Endometrium (tissue), 2 donors: ENCODE measurements around the gene MARS1.

Experiments used
- FAIRE-seq: peaks from 2 replicates; lab custom pipeline; 2012; peaks lifted over from hg19 to GRCh38; lab: Jason Lieb, UNC
- donor health status: control.
- donor health status: control.

The MARS1 gene

DNA sequence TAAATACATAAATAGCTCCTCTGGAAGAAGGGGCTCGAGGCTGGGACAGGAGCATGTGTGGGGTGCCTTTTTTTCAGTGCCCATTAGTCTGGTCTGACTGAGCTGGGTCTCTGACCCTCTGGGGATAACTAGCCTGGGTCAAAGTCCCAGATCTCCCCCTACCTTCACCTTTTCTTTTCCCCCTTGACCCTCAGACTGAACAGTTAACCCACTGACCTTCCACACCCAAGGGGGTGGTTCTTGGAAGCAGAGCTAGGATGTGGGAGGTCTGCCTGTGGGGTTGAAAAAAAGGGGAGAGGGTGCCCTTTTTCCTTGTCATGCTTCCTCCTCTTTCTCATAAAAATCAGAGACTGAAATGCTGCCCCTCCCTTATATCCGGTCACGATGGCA lies 29.2 kb upstream of the MARS1 start:
- FAIRE-seq: no peak

DNA sequence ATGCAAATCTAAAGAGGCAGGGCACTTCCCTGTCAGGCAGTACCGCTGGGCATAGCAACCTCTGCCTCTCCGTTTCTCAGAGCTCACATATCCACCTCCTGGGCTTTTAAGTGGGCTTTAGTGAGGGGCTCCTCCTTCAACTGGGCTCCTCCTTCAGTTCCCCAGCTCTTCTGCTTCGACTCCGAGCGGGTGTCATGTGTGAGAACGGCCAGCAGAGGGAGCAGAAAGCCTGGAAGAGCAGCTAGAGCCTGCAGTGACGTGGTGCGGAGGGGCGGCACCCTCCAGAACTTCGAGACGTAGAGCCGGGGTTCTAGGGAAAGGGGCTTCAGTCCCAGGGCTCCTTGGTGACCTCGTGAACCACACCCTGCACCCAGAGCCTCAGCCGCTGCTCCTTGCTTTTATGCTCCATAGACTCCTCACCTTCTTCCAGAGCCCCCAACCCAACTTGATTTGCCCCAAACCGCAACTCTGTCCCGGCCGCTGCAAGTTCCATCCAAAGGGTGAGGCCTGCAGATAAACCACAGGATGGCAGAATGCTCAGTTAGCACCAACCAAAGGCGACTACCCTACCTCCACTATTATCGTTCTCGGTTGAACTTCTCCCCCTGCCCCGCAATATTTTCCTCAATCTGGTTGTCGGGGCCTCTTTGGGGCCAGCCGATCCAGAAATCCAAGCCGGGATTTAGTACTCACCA lies 28.7 kb upstream of the MARS1 start:
- FAIRE-seq: no peak

DNA sequence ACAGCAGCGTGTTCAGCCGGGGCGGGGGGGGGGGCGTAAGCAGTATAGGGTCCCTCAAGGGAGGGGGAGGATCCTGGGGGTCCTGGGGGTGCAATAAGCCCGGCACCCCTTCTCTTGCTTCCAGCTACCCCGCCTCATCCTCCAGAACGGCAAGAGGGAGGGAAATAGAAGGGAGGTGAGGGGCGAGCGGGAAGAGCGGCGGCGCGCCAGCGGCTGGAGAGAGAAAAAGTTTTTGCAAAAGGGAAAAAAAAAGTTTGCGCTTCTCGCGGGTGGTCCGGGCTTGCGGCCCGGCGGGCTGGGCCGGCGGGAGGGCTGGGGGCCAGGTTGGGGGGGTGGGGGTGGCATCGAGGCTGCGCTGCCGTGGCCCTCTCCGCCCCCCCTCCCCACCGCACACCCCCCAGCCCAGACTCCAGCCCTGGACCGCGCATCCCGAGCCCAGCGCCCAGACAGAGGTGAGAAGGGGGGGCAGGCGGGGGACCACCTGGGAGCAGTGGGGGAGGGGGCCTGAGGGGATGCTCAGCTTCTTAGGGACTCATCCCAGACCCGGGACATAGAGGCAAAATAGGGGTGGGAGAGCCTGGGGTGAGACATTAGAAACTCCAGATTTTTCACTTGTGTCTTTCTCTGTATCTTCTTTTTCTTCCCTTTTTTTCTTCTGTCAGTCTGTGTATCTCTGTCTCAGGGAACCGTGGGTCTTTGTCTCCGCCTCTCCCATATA lies 28.0 kb upstream of the MARS1 start, which contains the start of gene GLI1:
Gene GLI1 (plus strand): TSS at position 36 of the 718 bp plus-strand sequence. CDS start 3,907 bp downstream, outside the sequence.
- no peak for FAIRE-seq

DNA sequence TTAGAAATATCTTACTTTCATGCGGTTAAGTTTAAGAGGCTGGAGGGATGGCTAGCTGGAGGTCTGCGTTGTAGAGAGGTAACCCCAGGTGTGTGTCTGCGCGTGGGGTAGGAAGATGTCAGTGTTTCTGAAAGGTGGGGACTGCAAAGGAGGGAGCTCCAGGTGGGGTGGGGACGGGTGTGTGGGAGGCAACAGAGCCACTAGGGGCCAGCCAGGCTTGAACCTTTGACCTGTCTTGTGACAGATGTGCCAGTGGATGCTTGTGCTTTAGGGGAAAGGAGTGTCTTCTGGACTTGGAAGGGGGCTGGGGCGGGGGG lies 27.4 kb upstream of the MARS1 start:
- FAIRE-seq: no peak

DNA sequence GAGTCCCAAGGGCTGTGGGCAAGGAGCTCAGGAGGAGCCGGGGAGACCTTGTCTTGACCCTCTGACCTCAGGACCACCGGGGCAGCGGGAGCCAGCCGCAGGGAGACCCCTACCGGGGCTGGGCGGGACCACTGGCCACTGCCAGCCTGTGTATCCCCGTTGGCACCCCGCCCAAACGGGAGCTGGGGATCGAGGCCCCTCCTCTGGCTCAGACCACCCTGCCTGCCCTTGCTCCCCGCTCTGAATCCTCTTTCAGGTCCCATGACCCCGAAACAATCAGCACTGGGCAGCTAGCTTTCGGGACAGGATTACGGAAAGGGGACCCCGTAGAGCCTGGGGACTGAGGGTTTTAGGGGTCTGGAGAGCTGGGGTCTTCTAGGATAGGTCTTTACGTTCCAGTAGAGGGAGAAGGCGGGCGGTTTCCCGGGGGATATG lies 27.0 kb upstream of the MARS1 start:
- no peak for FAIRE-seq

DNA sequence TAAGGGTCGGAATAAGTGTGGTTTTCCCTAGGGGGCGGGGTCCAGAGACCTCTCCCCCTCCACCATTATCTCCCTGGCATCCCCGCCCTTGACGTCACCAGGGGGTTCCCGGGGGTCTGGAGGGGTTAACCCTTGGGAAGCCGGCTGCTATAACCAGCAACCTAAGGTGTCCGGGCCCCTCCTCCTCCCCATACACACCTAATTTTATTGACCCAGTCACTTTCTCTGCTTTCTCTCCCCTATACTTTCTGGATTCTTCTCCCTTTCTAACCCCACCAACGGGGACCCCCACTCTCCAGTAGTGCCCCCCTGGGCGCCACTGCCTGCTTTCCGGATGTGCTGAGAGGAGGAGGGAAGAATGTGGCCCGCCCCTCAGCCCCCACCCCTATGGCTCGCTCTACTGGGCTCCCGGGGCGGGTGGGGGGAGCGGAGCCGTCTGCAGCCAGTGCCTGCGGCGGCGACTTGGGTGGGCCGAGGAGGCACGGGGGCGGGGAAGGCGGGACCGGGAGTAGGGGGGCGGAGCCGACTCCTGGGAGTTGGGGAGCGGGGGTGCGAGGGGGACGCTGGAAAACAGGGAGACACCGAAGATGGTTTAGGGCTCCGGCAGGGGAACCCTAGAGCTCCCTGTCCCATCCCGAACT lies 26.5 kb upstream of the MARS1 start:
- no peak for FAIRE-seq

DNA sequence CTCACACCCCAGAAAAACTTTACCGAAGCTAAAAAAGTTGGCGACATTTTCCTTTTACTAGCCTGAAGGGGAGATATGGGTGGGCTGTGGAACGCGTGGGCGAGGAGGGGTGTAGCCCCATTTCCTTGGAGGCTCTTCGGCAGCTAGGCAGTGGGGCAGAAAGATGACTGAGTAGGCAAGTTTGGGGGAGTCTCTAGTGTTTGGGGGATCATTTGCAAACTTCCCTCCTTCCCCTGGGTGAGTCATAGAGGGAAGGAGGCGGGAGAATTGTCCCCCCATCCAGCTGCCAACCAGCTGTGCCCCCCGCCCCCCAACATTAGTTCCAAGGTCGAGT lies 26.0 kb upstream of the MARS1 start:
- FAIRE-seq: no peak

DNA sequence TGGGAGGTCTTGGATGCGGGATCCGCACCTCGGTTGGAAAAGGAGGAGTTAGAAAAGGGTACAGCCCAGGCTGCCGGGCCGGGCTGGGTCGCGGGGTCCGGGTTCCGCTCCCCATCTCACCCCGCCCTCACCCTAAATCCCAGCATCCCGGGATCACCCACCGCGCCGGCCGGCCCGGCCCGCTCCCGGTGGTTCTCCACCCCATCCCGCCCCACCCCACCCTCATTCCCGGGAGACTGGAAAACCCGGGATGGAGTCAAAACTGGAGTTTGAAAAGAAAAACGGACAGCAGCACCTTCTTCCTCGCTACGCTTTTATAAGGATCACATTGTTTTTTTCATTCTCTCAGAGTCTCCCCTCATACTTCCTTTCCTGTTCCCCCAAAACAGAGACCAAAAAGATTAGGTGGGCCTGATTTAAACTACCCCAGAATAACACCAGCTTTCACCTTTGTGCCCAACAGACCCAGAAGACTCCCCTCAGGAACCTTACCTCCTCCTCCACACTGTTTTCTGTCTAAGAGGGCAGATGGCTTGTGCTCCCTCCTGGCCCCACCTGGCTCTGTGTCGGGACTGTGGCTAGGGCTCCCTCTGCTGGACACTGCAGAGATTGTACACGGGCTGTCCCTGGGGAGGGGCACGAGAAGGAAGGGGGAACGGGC lies 25.5 kb upstream of the MARS1 start:
- FAIRE-seq: no peak

DNA sequence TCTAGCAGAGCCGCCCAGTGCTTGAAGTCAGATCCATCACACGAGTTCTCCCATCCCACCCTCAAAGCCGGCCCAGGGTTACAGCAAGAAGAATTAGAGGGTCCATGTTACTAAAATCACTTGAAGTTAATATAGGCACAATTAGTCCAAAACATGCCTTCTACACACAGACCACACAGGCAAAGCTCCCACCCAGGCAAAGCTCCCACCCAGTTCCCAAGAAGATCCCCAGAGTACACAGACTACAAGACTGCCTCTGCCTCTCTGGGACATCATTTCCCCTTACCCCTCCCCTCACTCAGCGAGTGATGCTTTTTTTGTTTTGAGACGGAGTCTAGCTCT lies 25.0 kb upstream of the MARS1 start:
- FAIRE-seq: no peak

DNA sequence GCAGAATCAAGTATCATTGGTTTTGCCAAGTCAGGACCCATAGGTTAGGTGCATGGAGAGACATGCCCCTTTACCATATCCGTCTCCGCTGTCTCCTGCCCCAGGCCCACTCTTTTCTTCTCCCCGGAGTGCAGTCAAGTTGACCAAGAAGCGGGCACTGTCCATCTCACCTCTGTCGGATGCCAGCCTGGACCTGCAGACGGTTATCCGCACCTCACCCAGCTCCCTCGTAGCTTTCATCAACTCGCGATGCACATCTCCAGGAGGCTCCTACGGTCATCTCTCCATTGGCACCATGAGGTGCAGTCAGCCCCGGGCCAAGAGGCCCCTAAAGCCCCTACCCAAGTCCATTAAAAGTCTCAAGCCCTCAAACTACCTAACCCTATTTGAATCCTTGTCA lies 23.3 kb upstream of the MARS1 start:
- no peak for FAIRE-seq

DNA sequence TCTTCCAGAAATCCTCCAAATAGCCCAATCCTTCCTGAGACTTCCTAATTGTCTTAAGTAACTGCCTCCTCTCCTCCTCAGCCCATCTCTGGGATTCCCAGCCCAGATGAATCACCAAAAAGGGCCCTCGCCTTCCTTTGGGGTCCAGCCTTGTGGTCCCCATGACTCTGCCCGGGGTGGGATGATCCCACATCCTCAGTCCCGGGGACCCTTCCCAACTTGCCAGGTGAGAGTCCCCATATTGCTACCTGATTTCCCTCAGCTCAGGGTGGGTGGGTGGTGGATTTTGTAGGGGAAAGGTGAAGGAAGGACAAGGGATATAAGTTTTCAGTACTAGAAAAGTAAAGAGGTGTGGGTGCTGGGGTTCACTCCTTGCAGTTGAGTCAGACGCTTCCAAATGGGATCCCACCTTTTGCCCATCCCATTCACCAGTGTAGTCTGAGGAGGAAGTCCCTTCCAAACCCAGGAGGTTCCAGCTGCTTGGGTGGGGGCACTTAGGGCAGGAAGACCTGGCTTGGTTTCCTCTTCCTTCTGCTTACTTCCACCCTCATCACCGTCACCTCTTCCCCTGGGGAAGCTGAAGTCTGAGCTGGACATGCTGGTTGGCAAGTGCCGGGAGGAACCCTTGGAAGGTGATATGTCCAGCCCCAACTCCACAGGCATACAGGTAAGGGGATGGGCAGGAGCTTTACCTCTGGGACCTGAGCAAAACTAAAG lies 22.7 kb upstream of the MARS1 start:
- FAIRE-seq: no peak

DNA sequence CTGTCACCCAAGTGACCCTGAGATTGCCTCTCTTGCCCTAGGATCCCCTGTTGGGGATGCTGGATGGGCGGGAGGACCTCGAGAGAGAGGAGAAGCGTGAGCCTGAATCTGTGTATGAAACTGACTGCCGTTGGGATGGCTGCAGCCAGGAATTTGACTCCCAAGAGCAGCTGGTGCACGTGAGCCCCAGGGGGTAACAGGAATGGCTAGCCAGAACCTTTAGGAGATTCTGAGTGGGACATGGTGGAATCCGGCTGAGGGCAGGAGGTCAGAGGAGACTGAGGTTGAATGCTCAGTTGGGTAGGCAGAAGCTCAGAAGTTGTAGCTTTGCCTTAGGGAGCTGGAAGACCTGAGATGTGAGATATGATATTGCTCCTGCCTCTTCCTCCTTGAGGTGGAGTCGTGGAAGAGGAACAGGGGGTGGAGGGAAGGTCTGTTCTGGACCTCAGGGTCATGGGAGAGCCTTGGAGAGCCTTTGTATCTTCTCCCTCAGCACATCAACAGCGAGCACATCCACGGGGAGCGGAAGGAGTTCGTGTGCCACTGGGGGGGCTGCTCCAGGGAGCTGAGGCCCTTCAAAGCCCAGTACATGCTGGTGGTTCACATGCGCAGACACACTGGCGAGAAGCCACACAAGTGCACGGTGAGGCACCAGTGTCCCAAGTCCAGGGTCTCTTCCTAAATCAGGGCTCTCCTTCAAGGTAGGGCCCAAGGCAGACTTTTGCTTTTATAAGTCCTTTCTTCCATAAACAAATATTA lies 21.9 kb upstream of the MARS1 start:
- no peak for FAIRE-seq

DNA sequence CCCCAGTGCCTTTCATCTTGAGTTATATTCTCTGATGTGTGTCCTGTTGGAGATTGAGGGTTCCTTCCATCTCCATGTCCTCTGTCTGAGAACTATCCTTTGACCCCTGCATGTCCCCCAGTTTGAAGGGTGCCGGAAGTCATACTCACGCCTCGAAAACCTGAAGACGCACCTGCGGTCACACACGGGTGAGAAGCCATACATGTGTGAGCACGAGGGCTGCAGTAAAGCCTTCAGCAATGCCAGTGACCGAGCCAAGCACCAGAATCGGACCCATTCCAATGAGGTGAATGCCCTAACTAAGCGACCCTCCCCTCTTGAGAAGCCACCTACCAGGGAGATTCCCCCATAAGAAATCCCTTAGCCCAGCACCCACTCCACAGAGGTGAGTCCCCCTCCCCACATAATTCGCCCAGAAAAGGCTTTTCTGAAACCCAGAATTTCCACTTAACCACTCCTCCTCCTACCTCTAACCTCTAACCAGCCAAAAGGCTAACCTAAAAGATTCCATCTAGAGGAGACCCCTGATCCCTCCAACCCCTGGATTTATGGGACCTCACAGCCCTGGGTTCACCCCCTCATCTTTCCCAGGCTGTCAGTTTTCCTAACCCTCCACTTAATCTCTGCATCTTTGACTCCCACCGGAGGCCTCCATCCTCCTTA lies 20.5 kb upstream of the MARS1 start:
- no peak for FAIRE-seq

DNA sequence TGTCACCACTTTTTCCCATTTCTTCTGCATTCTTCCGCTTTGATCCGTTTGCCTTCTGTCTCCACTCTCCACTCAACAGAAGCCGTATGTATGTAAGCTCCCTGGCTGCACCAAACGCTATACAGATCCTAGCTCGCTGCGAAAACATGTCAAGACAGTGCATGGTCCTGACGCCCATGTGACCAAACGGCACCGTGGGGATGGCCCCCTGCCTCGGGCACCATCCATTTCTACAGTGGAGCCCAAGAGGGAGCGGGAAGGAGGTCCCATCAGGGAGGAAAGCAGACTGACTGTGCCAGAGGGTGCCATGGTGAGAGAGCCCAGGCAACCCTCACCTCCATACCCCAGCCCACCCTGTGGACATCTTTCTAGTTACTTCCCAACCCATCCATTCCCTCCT lies 20.0 kb upstream of the MARS1 start:
- no peak for FAIRE-seq

DNA sequence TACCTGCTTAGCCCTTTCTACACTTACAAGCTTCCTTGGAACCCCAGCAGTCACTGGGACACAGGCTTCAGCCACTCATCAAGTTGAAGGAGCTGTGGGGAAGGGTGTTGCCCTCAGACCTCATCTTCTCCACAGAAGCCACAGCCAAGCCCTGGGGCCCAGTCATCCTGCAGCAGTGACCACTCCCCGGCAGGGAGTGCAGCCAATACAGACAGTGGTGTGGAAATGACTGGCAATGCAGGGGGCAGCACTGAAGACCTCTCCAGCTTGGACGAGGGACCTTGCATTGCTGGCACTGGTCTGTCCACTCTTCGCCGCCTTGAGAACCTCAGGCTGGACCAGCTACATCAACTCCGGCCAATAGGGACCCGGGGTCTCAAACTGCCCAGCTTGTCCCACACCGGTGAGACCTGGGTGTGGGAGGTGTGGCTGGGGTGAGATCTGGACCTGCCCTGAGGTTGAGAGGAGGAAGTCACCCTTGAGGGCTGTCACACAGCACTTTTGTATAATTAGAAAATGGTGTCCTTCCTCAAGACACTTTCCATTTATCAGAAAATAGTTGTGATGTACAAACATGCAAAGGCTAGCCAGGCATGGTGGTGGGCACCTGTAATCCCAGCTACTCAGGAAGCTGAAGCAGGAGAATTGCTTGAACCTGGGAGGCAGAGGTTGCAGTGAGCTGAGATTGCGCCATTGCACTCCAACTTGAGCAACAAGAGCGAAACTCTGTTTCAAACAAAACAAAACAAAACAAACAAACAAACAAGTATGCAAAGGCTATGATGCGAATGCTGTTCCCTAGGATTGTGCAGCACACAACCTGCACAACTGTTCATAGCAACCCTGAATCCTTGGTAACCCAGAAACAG lies 18.3 kb upstream of the MARS1 start:
- no peak for FAIRE-seq

DNA sequence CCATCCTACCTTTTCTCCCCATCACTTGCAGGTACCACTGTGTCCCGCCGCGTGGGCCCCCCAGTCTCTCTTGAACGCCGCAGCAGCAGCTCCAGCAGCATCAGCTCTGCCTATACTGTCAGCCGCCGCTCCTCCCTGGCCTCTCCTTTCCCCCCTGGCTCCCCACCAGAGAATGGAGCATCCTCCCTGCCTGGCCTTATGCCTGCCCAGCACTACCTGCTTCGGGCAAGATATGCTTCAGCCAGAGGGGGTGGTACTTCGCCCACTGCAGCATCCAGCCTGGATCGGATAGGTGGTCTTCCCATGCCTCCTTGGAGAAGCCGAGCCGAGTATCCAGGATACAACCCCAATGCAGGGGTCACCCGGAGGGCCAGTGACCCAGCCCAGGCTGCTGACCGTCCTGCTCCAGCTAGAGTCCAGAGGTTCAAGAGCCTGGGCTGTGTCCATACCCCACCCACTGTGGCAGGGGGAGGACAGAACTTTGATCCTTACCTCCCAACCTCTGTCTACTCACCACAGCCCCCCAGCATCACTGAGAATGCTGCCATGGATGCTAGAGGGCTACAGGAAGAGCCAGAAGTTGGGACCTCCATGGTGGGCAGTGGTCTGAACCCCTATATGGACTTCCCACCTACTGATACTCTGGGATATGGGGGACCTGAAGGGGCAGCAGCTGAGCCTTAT lies 17.4 kb upstream of the MARS1 start:
- FAIRE-seq: no peak

DNA sequence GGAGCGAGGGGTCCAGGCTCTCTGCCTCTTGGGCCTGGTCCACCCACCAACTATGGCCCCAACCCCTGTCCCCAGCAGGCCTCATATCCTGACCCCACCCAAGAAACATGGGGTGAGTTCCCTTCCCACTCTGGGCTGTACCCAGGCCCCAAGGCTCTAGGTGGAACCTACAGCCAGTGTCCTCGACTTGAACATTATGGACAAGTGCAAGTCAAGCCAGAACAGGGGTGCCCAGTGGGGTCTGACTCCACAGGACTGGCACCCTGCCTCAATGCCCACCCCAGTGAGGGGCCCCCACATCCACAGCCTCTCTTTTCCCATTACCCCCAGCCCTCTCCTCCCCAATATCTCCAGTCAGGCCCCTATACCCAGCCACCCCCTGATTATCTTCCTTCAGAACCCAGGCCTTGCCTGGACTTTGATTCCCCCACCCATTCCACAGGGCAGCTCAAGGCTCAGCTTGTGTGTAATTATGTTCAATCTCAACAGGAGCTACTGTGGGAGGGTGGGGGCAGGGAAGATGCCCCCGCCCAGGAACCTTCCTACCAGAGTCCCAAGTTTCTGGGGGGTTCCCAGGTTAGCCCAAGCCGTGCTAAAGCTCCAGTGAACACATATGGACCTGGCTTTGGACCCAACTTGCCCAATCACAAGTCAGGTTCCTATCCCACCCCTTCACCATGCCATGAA lies 16.8 kb upstream of the MARS1 start:
- FAIRE-seq: no peak

DNA sequence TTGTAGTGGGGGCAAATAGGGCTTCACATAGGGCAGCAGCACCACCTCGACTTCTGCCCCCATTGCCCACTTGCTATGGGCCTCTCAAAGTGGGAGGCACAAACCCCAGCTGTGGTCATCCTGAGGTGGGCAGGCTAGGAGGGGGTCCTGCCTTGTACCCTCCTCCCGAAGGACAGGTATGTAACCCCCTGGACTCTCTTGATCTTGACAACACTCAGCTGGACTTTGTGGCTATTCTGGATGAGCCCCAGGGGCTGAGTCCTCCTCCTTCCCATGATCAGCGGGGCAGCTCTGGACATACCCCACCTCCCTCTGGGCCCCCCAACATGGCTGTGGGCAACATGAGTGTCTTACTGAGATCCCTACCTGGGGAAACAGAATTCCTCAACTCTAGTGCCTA lies 16.2 kb upstream of the MARS1 start:
- no peak for FAIRE-seq

DNA sequence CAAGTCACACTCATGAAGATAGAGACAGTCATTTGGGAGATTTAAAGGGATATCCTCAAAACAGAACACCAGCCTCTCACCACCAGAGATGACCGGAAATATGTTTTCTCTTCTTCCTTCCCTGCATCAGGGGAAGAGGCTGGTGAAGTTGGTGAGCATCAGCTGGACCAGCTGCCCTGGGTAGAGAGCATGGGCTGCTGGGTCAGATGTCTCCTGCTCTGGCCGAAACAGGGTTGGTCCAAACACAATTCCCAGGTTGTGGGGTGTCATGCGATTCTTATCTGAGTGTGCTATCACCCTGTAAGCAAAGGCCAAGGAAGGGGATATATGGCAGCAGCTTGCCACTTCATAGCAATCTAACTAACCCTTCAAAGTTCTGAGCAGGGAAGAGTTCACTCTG lies 15.5 kb upstream of the MARS1 start:
- FAIRE-seq: no peak
